Endothelial cell of coronary artery (primary cell): ENCODE results near the gene LHX3. TPM values are rescaled to one million over a fixed set of nuclear protein-coding genes. Genes with fewer than 3 reads are reported as not detected.

Experiments
- total RNA-seq: library from RNA; depleted of rRNA; stranded (reverse); fragments of >200 nt; gene quantifications from 2 replicates; pipeline ENCODE4 v1.2.3, GENCODE V29; 2014

Gene LHX3
- not detected in 2 replicates for total RNA-seq

GRCh38 chr9:136204838-136205706 lies at the start of gene LHX3:
Gene LHX3 (minus strand): TSS chr9:136205128. CDS start chr9:136205012, 116 bp downstream.

GRCh38 chr9:136245219-136246150 lies 40.6 kb upstream of the LHX3 start, which contains the start of gene QSOX2:
Gene QSOX2 (minus strand): TSS chr9:136245812. CDS start chr9:136245803, 9 bp downstream.

Other genes starting within 250 kb of the LHX3 start
- 39.7 TPM in 2 replicates for gene UBAC1, start 243.8 kb downstream of the LHX3 start, total RNA-seq
- 18.8 and 28.8 TPM in 2 replicates for gene NACC2, start 109.8 kb downstream of the LHX3 start, total RNA-seq
- gene TMEM250, start 86.3 kb downstream of the LHX3 start, total RNA-seq, result 46.5 and 60.6 TPM in 2 replicates
- gene QSOX2, start 40.7 kb upstream of the LHX3 start, total RNA-seq, result 9.4 and 14.5 TPM in 2 replicates
- not detected in 2 replicates for gene CCDC187, start 99.0 kb upstream of the LHX3 start, total RNA-seq
- 24.7 and 34.4 TPM in 2 replicates for gene GPSM1, start 122.4 kb upstream of the LHX3 start, total RNA-seq
- 9.3 and 19.3 TPM in 2 replicates for gene DNLZ, start 158.6 kb upstream of the LHX3 start, total RNA-seq
- gene CARD9, start 168.5 kb upstream of the LHX3 start, total RNA-seq, result 0.27 and 0.28 TPM in 2 replicates
- gene SNAPC4, start 195.0 kb upstream of the LHX3 start, total RNA-seq, result 8.4 and 8.7 TPM in 2 replicates
- gene ENTR1, start 205.5 kb upstream of the LHX3 start, total RNA-seq, result 30.4 and 31.4 TPM in 2 replicates
- gene PMPCA, start 205.5 kb upstream of the LHX3 start, total RNA-seq, result 42.4 and 47.2 TPM in 2 replicates
- 4.9 and 6.5 TPM in 2 replicates for gene INPP5E, start 234.7 kb upstream of the LHX3 start, total RNA-seq